Activated CD4-positive, alpha-beta T cell treated with anti-CD3 and anti-CD28 coated beads for 1 hour (primary cell): ENCODE measurements around the gene TTLL10.
"Not testable (repeated sequence)": the region's sequence is repeated elsewhere in the genome, so short reads cannot be mapped to it uniquely, and the experiment has no call there.

Source experiments
- DNase-seq: peaks from one replicate; pipeline ENCODE4 v3.0.0-alpha.2; 2020

TTLL10 gene

DNA sequence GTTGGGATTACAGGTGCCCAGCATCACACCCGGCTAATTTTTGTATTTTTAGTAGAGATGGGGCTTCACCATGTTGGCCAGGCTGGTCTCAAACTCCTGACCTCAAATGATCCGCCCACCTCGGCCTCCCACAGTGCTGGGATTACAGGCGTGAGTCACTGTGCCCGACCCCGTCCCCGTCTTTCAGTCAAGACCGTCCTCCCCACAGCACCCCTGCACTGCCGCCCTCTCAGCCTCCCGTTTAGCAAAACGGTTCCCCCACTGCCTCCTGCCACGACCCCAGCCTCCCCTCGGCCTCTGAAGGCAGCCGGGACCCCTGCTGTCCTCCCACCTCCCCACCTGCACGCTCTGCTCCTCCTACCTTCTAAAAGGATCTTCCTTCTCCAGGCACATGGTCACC is 31.3 kb upstream of the TTLL10 start:
- not testable (repeated sequence) for DNase-seq

DNA sequence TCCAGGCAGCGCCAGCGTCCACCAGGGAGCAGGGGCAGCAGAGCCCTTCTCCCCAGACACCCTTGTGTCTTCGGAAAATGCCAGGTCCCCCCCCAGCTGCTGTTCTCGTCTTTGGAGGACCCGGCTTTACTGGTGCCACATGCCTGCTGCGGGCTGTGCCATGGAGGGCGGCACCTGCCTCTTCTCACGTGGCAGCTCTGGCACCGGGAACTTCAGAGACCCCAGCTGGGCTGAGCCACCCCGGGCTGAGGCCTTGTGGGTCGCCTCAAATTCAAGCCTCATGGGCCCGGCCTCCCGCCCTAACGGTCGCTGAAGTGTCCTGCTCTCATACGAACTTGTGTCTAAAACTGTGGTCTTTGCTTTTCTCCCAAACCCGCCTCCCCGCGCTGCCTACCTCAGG is 30.8 kb upstream of the TTLL10 start:
- DNase-seq: no peak

DNA sequence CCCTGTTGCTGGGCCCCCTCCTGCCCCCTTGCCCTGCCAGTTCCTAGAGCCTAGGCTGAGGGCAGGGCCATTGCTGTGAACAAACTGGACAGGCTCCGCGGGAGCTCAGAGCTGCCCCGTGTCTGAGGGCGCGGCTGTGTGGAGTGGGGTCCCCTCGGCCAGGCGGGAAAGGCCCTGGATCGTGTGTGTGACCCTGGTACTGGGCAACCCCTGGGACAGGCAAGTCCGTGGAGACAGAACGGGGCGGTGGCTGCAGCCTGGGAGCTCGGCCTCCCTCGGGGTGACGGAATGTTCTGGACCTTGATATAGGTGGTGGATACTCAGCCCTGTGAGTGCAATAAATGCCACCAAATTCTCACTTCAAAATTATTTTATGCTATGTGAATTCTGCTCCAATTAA is 30.0 kb upstream of the TTLL10 start:
- DNase-seq: no peak

DNA sequence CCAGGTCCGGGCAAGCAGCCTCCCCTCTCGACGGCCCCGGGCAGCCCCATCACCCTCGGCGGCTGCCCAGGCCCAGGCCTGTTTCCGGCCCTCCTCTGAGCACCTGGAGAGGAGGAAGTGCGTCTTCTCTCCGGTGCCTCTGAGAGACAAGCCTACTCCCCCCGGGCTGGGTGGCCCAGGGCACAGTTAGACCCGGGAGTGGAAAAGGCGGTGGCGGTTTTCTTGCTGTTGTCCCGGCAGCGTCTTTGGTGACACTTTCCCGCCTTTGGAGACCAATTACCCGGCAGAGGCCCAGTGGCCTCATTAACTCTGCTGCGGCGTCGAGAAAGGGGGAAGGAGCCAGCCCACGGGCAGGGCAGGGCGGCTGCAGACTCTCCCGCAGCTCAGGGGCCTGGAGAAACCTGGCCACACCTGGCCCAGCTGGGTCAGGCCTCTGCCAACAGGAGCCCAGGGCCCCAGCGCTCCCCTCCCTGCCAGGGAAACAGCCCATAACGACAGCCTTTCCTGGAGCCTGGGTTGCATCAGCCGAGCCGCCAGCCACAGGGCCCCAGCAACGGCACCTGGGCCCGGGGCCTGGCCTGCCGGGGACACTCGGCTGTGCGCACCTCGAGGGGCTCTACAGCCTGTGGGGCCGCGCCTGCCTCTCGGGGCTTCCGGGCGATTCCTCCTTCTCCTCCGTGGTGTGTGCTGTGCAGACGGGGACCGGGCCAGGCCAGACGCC is 29.4 kb upstream of the TTLL10 start:
- DNase-seq: peak; percentile 45

DNA sequence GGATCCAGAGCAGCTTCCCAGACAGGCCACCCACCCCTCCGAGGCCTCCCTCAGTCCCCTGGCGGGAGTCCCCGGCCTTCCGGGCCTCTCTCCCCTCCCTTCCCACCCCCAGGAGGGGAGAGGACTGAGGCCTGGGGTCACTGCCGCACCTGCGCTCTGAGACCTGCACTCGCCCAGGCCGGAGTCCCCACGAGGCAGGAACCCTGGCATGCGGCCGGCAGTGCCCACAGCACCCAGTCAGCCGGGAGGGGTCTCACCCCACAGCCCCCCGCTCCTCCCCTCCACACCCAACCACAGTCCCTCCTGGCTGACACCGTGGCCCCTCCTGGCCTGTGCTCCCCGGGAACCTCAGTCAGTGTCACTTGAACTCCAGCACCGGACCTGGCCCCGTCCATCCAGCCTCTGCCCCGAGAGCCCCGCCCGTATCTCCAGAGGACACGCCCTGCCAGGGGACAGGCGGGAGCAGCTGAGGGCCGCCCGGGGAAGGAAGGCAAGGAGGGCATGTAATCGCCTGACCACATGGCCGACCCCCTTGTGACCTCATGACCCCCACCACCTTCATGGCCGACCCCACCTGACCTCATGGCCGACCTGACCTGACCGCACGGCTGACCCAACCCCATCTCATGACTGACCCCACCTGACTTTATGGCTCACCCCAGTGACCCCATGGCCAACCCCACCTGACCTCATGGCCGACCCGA is 28.7 kb upstream of the TTLL10 start:
- DNase-seq: no peak

DNA sequence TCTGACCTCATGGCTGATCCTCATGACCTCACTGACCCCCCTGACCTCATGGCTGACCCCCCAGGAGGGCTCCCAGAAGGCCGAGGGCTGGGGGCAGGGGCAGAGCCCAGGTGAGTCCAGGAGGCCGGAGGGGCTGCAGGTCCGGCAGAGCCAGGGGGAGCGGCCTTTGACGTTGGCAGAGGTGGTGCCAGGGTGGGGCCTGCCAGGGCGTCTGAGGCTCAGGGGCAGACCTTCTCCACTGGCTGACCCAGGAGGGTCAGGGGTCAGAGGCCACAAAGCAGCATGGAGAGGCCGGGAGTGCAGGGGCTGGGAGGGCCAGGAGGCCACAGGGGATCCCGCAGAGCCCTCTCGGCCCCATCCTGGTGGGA is 28.1 kb upstream of the TTLL10 start:
- no peak for DNase-seq

DNA sequence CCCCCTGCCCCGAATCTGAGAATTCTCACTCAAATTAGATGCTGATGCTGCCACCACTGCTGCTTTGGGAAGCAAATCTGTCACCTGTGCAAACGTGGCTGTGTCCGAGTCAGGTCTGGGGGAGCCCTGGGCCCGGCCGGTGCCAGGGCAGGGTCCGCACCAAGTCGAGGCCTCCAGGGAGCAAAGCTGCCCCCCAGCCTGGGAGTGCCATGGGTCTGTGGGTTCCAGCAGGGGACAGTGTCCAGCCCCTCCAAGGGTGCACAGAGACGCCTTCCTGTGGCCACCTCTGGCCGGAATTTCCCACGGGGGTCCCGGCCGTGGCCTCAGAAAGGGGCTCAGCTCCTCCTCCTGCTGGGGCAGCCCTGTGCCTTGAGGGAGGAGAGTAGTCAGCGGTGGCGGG is 27.7 kb upstream of the TTLL10 start:
- DNase-seq: no peak

DNA sequence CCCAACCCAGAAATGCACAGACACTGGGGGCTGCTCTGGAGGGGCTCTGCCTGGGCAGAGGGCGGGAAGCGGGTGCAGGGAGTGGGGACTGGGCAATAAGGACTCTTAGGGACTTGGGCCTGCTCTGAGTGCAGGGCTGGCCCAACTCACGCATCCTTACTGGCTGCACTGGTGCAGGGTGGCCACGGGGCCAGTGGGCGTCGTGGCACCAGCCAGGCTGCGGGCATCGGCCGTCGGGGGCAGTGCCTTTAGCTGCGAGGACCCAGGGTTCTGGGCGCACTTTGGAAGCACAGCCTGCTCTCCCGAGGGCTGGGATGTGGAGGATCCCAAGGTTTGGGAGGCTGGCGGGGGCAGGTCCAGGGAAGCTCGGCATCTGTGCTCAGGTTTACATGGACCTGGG is 27.1 kb upstream of the TTLL10 start:
- no peak for DNase-seq

DNA sequence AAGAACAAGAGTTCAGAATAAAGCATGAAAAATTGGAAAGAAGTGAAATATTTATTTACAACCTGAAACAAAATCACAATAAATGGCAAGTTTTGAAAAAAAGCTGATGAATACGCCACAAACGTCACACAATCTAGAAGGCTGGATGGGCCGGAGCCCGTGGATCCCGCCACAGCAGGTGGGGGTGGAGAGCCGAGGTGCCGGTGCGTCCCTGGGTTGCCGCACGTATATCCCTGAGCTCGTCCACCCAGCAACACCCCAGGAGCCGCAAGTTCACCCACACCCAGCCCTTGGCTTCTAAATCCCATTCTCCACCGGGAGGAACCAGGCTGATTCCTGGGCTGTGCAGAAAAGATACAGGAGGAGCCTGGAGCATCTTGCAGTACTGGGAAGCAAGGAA is 25.6 kb upstream of the TTLL10 start:
- no peak for DNase-seq

DNA sequence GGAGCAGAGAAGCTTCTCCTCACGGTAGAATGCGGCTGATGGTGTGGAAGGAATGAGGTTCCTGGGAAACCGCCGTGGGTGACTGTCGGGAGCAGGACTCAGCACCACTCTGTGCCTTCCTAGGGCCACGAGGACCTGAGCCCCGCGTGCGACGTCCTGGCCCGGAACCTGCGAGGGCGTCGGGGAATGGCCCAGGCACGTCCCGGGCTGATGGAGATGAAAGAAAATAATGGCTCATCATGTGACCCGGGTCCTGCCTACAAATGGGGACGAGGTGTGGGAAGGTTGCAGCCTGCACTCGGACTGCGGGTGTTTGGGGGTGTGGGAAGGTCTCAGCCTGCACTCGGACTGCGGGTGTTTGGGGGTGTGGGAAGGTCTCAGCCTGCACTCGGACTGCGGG is 25.1 kb upstream of the TTLL10 start:
- DNase-seq: no peak

DNA sequence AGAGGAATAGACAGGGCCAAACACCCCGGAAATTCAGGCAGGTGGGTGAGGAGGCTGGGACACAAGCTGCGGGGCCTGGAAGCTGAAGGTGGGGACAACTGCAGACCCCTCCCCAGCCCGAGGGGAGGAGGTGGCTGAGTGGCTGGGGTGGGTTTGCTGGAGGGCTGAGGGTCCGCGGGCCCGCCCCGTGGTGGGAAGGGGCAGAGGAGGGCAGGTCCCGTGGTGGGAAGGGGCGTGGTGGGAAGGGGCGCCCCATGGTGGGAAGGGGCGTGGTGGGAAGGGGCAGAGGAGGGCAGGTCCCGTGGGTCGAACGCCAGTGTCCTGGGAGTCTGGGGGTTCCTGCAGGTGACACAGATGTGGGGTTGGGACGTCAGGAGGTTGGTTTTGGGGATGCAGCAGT is 24.3 kb upstream of the TTLL10 start:
- no peak for DNase-seq

DNA sequence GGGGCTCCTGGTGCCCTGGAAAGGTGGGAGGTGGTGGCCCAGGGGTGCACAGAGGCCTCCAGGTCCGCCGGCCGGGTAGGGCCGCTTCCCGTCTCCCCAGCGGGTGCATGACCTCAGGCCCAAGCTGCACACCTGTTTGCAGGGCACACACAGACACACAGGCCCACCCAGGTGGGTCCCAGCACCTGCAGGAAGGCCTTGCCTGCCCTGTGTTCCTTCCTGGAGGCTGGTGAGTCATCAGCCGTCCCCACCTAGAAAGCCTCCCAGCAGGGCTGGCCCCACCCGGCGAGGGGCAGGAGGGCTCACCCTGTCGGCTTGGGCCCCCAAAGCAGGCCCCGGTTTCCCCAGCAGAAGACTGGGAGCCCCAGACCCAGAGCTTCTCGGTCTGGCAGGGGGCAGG is 23.6 kb upstream of the TTLL10 start:
- DNase-seq: no peak

DNA sequence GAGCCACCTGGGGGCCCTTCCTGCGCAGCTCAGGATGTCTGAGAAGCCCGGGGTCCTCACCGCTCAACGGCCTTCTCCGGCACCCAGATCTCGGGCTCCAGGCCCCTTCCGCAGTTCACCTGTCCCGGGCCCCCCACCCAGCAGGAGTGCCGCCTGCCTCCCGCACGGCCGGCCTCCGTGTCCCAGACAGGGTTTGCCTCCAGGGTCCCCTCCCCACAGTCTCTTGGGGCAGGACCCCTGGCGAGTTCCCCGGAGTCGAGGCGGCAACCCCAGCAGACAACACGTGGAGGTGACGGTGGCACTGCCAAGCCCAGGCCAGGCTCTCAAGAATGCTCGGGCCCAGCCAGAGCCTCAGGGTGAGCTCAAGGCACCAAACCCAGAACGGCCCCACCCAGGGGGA is 22.4 kb upstream of the TTLL10 start:
- no peak for DNase-seq

DNA sequence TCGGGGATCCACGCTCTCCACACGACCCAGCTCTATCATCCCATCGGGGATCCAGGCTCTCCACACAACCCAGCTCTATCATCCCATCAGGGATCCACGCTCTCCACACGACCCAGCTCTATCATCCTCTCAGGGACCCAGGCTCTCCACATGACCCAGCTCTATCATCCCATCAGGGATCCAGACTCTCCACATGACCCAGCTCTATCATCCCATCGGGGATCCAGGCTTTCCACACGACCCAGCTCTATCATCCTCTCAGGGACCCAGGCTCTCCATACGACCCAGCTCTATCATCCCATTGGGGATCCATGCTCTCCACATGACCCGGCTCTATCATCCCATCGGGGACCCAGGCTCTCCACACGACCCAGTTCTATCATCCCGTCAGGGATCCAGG is 21.2 kb upstream of the TTLL10 start:
- not testable (repeated sequence) for DNase-seq

DNA sequence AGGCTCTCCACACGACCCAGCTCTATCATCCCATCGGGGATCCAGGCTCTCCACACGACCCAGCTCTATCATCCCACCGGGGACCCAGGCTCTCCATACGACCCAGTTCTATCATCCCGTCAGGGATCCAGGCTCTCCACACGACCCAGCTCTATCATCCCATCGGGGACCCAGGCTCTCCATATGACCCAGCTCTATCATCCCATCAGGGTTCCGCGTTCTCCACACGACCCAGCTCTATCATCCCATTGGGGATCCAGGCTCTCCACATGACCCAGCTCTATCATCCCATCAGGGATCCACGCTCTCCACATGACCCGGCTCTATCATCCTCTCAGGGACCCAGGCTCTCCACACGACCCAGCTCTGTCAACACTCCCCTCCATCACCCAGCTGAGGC is 20.5 kb upstream of the TTLL10 start:
- DNase-seq: not testable (repeated sequence)

DNA sequence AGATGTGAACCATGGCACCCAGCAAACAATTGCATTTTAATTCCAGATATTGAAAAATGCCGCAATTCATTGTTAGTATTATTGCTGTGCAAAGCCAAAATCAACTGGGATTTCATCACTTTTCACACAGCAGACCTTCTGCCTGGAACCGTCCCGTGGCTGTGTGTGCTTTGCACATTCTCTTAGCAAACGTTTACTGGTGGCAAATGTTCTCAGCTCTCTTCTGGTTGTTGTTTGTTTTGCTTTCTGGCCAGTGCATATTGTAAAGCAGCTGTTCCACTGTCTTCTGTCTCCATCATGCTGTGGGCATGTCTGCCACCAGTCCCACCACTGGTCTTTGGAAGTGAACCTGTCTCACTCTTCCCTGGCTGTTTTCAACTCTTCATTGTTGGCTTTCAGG is 19.8 kb upstream of the TTLL10 start:
- no peak for DNase-seq

DNA sequence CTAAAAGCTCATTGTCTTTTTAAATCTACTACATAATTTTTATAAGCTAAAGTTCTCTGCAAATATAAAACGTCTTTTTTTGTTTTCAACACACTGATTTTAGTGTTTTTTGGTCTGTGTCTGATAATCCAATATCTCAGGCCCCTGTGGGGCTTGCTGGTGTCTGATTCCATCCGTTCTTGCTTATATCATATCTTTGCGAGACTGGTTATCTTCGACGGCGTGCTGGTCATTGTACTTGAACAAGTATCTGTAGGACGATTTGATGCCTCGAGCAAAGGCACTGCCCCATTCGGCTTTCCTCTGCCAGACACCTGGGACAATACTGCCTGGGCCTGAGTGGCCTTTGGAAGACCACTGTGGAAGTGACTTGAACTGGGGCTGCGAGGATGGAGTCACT is 18.4 kb upstream of the TTLL10 start:
- DNase-seq: no peak

DNA sequence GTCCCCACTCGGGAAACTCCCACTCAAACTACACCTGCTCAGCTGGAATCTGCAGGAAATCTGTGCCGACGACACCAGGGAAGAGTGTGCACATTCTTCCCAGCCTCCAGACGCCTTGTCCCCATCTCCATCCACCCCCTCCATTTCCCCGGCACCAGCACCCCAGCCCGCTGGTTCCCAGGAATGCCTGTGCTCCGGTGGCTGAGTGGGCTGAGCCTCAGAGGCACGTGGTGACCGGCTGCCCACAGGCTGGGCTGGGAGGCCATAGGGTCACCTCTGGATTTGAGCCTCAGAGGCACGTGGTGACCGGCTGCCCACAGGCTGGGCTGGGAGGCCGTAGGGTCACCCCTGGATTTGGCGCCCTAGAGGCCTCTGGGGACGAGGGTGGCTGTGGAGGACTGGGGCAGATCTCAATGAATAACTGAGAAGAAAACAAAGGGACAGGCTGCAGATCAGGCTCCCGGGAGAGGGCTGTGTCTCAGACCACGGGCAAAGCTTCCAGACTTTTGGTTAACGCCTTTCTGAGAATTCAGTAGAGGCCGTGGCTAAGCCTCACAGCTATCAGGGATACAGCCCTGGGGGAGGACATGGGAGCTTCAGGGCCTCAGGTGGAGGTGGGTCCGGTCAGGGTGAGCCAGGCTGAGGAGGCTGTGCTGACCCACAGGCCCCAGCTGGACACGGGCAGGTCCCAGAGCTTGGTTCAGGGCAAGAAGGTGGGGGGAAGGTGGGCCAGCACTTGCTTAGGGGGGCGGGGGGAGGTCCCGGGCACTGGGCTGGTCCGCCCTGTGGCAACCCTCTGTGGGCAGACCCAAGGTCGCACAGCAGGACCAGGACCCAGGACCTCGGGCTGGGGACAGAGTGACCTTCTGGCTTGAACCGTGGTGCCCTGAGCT is 17.3 kb upstream of the TTLL10 start:
- DNase-seq: no peak

DNA sequence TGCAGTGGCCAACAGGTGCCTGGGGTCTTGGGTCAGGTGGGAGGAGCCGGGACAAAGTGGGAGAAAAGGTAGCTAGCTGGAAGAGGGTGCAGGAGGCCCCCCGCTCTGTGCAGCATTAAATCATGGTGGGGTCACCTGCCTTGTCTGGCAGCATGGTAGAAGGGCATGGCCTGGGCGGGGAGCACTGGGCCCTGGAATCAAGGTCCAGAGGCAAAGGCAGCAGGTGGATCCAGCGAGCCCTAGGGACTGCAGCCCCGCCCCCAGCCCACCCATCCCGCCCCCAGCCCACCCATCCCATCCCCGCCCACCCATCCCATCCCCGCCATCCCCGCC is 16.7 kb upstream of the TTLL10 start:
- DNase-seq: no peak

DNA sequence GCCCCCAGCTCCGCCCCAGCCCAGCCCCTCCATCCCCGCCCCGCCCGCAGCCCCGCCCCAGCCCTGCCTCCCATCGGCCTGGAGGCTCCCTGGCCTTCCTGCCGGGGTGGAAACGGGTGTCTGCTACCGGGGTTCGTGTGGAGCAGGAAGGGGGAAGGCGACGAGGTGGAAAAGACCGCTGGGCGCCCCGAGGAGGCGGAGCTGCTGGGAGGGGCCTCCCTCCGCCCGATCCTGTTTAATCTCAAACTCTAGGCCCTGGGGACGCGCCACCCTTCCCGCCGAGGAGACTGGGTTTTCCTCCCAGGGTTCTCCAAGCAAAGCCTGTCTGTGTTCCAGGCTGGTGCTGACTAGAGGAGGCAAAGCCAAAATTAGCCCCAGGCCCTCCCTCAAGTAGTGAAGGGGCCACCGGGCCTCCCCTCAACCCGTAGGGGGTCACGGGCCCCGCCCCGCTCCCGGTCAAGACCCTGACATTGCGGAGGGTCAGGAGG is 16.2 kb upstream of the TTLL10 start:
- DNase-seq: peak; percentile 32

DNA sequence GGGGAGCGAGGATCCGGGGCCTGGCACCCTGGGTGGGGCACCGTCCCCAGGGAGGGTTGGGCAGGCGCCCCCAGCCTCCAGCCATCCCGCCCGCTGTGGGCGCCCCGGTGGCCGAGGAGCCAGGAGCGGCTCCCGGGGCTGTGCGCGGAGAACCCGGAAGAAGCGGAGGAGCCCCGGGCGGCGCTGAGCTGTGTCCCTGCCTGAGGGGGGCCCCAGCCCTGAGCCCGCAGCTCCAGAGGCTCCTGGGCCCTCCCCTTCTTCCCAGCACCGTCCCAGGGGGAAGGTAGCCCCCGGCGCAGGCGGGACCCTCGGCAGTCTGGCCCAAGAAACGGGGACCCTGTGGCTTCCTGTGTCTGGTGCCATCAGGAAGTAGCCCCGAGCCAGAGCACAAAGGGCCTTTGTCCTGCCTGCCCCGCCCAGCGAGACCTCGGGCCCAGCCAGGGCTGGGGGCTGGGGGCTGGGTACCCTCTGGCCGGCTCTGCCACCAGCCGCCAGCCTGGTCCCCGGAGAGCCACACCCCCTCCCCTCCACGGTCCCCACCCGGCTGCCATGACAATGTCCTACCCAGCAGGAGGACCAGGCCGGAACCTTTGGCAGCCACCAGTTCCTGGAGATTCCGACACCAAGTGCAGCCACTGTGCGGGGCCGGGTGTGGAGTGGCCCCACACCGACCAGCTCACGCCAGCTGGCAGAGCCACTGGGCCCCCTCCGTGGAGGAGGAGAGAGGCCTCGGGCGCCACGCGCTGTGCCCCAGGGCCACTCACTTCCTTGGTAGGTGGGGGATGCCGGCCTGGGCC is 15.6 kb upstream of the TTLL10 start:
- DNase-seq: no peak

DNA sequence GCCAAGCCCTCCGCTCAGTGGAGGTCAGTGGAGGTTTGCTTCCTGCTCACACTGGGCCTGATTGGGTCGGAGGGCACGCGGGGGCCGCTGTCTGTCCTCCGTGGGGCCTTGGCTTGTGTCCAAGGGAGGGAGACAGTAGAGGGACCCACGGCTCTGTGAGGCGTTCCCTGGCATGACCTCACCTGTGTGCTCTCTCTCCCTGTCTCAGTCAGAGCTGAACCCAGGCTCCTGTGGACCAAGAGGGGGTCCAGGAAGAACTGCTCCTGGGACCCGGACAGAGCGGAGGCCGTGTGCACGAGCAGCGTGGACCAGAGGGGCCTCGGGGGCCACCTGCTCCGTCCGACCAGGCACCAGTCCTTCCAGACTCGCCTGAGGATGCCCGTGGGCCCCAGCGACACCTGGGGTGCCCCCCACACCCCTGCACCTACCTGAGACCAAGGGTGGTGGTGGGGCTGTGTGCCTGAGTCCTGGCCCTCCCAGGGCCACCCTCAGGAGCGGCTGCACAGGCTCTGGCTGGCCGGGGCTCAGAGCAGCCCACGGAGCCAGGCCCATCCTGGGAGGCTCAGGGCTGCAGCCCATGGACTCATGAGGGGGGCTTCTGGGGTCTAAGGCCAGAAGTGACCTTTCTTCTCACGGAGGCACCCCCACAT is 13.3 kb upstream of the TTLL10 start:
- DNase-seq: no peak
